Inferior parietal cortex (tissue), 1 donor: ENCODE results near the gene ATXN7L1.

Source experiments
- DNase-seq: peaks from one replicate; pipeline ENCODE4 v3.0.0-alpha.2; 2016; ENCODE audit errors: extremely low spot score

Gene ATXN7L1

GRCh38 chr7:105778956-105779355 lies 97.4 kb downstream of the ATXN7L1 start:
- no peak for DNase-seq

GRCh38 chr7:105776986-105777910 lies 99.2 kb downstream of the ATXN7L1 start:
- no peak for DNase-seq

GRCh38 chr7:105776068-105776790 lies 100.2 kb downstream of the ATXN7L1 start:
- no peak for DNase-seq

- DNase-seq, result no peak
These were observed 100.8 kb downstream of the ATXN7L1 start for GRCh38 chr7:105775580-105775979.

GRCh38 chr7:105773030-105773460 lies 103.4 kb downstream of the ATXN7L1 start:
- no peak for DNase-seq

- no peak for DNase-seq
These were observed 106.3 kb downstream of the ATXN7L1 start for GRCh38 chr7:105769901-105770628.

GRCh38 chr7:105768898-105769507 lies 107.4 kb downstream of the ATXN7L1 start:
- no peak for DNase-seq

GRCh38 chr7:105768117-105768516 lies 108.3 kb downstream of the ATXN7L1 start:
- DNase-seq, result no peak

- no peak for DNase-seq
These were observed 109.9 kb downstream of the ATXN7L1 start for GRCh38 chr7:105766421-105767073.

GRCh38 chr7:105765846-105766245 lies 110.6 kb downstream of the ATXN7L1 start:
- DNase-seq, result no peak

GRCh38 chr7:105764506-105764905 lies 111.9 kb downstream of the ATXN7L1 start:
- no peak for DNase-seq

GRCh38 chr7:105760551-105761447 lies 115.6 kb downstream of the ATXN7L1 start:
- DNase-seq, result no peak

GRCh38 chr7:105759670-105760550 lies 116.5 kb downstream of the ATXN7L1 start:
- DNase-seq, result peak; percentile 75

GRCh38 chr7:105756367-105756766 lies 120.0 kb downstream of the ATXN7L1 start:
- no peak for DNase-seq

GRCh38 chr7:105752671-105753275 lies 123.6 kb downstream of the ATXN7L1 start:
- DNase-seq, result no peak

GRCh38 chr7:105751054-105751453 lies 125.3 kb downstream of the ATXN7L1 start:
- no peak for DNase-seq

GRCh38 chr7:105748701-105749100 lies 127.7 kb downstream of the ATXN7L1 start:
- no peak for DNase-seq

- no peak for DNase-seq
These were observed 130.6 kb downstream of the ATXN7L1 start for GRCh38 chr7:105745681-105746330.
